ENCODE measurements around the gene NIPAL3. TPM values are rescaled to one million over a fixed set of nuclear protein-coding genes. Genes with fewer than 3 reads are reported as not detected.

The NIPAL3 gene
- total RNA-seq, 4 donors from 2014 or later: 22.3 to 45.7 (median 35.6) TPM

DNA sequence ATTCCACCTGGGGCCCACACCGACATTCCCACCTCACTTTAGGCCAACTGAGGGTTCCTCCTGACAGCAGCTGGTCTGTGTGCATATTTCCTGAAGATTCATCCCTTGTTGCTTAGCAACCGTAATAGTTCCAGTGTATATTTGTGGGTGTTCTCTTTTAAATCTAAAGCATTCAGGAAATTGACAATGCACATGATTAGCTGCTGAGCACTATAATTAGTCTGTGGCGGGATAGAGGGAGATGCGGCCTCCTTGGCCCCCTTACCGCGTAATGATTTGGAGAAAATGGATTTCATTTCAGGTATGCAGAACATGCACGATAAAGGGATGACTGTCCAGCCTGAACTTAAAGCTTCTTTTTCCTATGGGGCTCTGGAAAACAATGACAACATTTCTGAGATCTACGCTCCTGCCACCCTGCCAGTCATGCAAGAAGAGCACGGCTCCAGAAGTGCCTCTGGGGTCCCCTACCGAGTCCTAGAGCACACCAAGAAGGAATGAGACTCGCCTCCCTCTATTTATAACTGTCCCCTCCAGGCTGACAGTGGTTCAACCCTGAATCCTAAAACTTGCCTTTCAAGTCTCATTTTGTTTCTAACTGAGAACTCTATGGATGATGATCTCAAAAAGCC, 53.2 kb downstream of the NIPAL3 start:
- Histone ChIP-seq H3K9me3 (no peaks in the 10 kb centered on the region), H3K27ac (no peak overlapping the region), H3K27me3 (no peaks in the 10 kb centered on the region), H3K4me3 (no peak overlapping the region), H3K4me1 (no peaks in the 10 kb centered on the region), H3K36me3 (peaks cover 0 to 64% of the 10 kb centered on the region in 2 donors)
- 70 to 82% methylated on average over 5 to 10 of the region's 11 CpGs for WGBS, 2 donors (ENCODE audit: low coverage in 1 of 2)
- TF ChIP-seq POLR2A (IDR thresholded peaks at IDR 0.05) (no peak), POLR2AphosphoS5 (IDR thresholded peaks at IDR 0.05) (no peak), EP300 (IDR thresholded peaks at IDR 0.05) (no peak)
- TF ChIP-seq, protein P1, sequence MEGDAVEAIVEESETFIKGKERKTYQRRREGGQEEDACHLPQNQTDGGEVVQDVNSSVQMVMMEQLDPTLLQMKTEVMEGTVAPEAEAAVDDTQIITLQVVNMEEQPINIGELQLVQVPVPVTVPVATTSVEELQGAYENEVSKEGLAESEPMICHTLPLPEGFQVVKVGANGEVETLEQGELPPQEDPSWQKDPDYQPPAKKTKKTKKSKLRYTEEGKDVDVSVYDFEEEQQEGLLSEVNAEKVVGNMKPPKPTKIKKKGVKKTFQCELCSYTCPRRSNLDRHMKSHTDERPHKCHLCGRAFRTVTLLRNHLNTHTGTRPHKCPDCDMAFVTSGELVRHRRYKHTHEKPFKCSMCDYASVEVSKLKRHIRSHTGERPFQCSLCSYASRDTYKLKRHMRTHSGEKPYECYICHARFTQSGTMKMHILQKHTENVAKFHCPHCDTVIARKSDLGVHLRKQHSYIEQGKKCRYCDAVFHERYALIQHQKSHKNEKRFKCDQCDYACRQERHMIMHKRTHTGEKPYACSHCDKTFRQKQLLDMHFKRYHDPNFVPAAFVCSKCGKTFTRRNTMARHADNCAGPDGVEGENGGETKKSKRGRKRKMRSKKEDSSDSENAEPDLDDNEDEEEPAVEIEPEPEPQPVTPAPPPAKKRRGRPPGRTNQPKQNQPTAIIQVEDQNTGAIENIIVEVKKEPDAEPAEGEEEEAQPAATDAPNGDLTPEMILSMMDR (IDR thresholded peaks at IDR 0.05): no peak
- no peak for ATAC-seq

DNA sequence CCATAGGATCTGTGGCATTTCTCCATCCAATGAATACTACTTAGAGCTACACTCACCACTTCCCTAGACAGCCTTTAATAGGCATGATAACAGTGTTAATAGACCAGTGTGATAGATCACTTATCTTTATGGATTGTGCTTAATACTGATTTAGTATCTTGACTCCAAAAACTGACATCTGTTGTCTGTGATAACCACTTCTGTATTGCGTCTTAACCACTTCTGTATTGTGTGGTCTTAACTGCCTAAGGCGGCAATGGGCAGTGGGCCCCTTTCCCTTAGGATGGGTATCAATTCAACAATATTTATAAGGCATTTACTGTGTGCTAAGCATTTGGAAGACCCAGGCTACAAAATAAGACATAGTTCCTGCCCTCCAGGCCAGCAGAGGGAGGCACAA, 55.0 kb downstream of the NIPAL3 start:
- ATAC-seq: no peak

DNA sequence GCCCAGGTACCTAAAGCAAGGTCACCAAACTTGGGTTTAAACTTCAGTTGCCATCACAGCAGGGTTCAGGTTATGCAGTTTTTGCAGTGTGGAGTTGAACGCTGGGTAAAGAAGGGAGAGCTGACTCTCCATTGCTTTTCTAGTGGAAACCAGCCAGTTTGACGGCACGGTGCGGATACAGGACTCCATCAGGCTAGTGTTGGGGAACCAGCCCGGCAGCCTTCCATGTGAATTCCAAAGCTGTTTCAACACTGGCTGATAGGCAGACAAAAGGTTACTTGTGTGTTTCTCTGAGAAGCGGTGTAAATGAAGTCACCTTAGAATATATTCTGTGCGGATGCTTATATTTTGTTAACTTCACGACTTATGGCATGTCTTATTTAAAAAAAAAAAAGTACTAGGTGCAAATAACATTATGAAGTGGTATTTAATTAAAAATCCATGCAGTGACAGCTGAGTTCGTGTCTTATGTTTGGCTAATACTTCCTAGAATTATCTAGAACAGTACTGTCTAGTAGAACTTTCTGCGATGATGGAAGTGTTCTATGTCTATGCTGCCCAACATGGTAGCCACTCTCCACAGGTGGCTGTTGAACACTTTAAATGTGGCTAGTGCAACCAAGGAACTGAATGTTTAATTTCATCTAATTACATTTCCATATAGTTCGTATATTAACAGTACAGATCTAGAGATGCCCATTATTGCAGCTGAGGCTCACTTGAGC, 57.1 kb downstream of the NIPAL3 start:
- ATAC-seq: no peak
- H3K27ac ChIP-seq: no peak overlapping the region
- H3K4me1 ChIP-seq: no peaks in the 10 kb centered on the region
- no peak for TF ChIP-seq EP300 (IDR thresholded peaks at IDR 0.05)
- no peak for TF ChIP-seq POLR2A (IDR thresholded peaks at IDR 0.05)
- TF ChIP-seq, protein P1 (IDR thresholded peaks at IDR 0.05): no peak
- no peak for TF ChIP-seq POLR2AphosphoS5 (IDR thresholded peaks at IDR 0.05)
- H3K27me3 ChIP-seq: no peaks in the 10 kb centered on the region
- peaks cover 0 to 32% of the 10 kb centered on the region in 2 donors for H3K36me3 ChIP-seq
- no peaks in the 10 kb centered on the region for H3K9me3 ChIP-seq
- WGBS, 2 donors (ENCODE audit: low coverage in 1 of 2): 83 to 92% methylated on average over 7 to 10 of the region's 11 CpGs
- H3K4me3 ChIP-seq: no peak overlapping the region

More for the DNA sequence above, 55.0 kb downstream of the NIPAL3 start:
- peaks cover 0 to 46% of the 10 kb centered on the region in 2 donors for H3K36me3 ChIP-seq
- H3K4me1 ChIP-seq: no peaks in the 10 kb centered on the region
- no peak overlapping the region for H3K27ac ChIP-seq
- no peak overlapping the region for H3K4me3 ChIP-seq
- TF ChIP-seq, protein P1 (IDR thresholded peaks at IDR 0.05): no peak
- TF ChIP-seq EP300 (IDR thresholded peaks at IDR 0.05) (no peak), POLR2A (IDR thresholded peaks at IDR 0.05) (no peak), POLR2AphosphoS5 (IDR thresholded peaks at IDR 0.05) (no peak)
- no peaks in the 10 kb centered on the region for H3K9me3 ChIP-seq
- WGBS, 2 donors (ENCODE audit: low coverage in 1 of 2): 95% methylated on average over 2 of the region's 2 CpGs; no CpG with 5 or more reads in 1 of the 2 donors
- H3K27me3 ChIP-seq: no peaks in the 10 kb centered on the region

DNA sequence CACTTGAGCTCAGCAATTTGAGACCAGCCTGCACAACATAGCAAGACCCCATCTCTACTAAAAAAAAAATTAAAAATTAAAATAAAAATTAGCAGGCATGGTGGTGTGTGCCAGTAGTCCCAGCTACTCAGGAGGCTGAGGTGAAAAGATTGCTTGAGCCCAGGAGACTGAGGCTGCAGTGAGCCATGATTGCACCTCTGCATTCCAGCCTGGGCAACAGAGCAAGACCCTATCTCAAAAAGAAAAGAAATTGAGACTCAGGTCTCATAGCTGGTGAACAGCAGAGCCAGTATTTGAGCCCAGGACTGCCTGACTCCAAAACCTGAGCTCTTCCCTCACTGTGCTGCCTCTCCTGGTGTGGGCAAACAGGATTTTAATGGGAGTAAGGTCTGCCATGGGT, 58.6 kb downstream of the NIPAL3 start:
- peaks cover 0 to 17% of the 10 kb centered on the region in 2 donors for H3K36me3 ChIP-seq
- H3K9me3 ChIP-seq: no peaks in the 10 kb centered on the region
- H3K27ac ChIP-seq: no peak overlapping the region
- ATAC-seq: no peak
- TF ChIP-seq POLR2AphosphoS5 (IDR thresholded peaks at IDR 0.05) (no peak), POLR2A (IDR thresholded peaks at IDR 0.05) (no peak), EP300 (IDR thresholded peaks at IDR 0.05) (no peak)
- TF ChIP-seq, protein P1 (IDR thresholded peaks at IDR 0.05): no peak
- no peaks in the 10 kb centered on the region for H3K4me1 ChIP-seq
- no peak overlapping the region for H3K4me3 ChIP-seq
- H3K27me3 ChIP-seq: no peaks in the 10 kb centered on the region

DNA sequence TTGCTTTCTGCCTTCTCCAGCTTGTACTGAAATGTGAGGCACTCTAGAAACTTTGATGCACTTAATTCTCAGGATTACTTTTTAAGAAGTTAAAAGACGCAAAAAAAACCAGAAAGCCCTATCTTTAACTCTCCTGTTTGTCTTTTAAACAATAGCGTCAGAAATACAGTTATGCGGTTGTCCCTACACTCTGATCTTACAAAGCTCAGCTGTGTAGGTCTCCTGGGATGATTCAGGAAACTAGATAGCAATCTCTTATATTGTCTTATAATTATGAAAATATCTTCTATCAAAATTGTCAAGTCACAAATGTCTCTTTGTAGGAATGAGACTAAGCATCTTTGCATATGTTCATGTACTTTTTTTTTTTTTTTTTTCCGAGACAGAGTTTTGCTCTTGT, 60.1 kb downstream of the NIPAL3 start:
- TF ChIP-seq, protein P1 (IDR thresholded peaks at IDR 0.05): no peak
- no peak for TF ChIP-seq POLR2A (IDR thresholded peaks at IDR 0.05)
- no peak for TF ChIP-seq POLR2AphosphoS5 (IDR thresholded peaks at IDR 0.05)
- no peak for TF ChIP-seq EP300 (IDR thresholded peaks at IDR 0.05)
- 66 to 80% methylated on average over 4 of the region's 4 CpGs for WGBS, 2 donors (ENCODE audit: low coverage in 1 of 2)

More for the DNA sequence above, 60.1 kb downstream of the NIPAL3 start:
- Histone ChIP-seq H3K9me3 (no peaks in the 10 kb centered on the region), H3K36me3 (peaks cover 0 to 1% of the 10 kb centered on the region in 2 donors), H3K4me3 (no peak overlapping the region), H3K27ac (no peak overlapping the region), H3K27me3 (no peaks in the 10 kb centered on the region), H3K4me1 (no peaks in the 10 kb centered on the region)
- ATAC-seq: no peak

All from gastroesophageal sphincter (tissue), 4 donors.